Right cardiac atrium (tissue), 5 donors: ENCODE data around the gene PLEKHH1. TPM values are rescaled to one million over a fixed set of nuclear protein-coding genes. Genes with fewer than 3 reads are reported as not detected.

Experiments used
- ATAC-seq, 2 donors: fragments of 200-7000 bp; cut with Tn5 transposase; one replicate each; pipeline versions ENCODE4 v1.8.0 to v1.9.1; 2020; ENCODE audit warnings: moderate library complexity in 2 of 2, mild to moderate bottlenecking in 1 of 2
- DNase-seq, 3 donors: peaks; one replicate each; pipeline ENCODE4 v3.0.0-alpha.2; 2020
- H3K27ac ChIP-seq: one replicate; pipeline ENCODE4 v1.5.1; 2013; ENCODE audit warnings: mild to moderate bottlenecking, low read length, control low read depth, moderate library complexity
- H3K27me3 ChIP-seq: one replicate; pipeline ENCODE4 v1.6.1; 2013; ENCODE audit not compliant: control insufficient read depth, insufficient read depth
- H3K4me1 ChIP-seq: one replicate; pipeline ENCODE4 v1.6.1; 2013; ENCODE audit warnings: low read length; ENCODE audit not compliant: control insufficient read depth, insufficient read depth
- H3K4me3 ChIP-seq: one replicate; pipeline ENCODE4 v1.5.1; 2013; ENCODE audit warnings: low read length, control low read depth
- H3K9me3 ChIP-seq: one replicate; pipeline ENCODE4 v1.6.1; 2013; ENCODE audit warnings: low read length; ENCODE audit not compliant: control insufficient read depth
- WGBS: extraction: QIAGEN DNeasy Blood & Tissue Kit; methylation state at CpG from one replicate; pipeline ENCODE4 v1.1.7; 2013; 5-methylcytosine and 5-hydroxymethylcytosine counted together
- intact Hi-C, 4 donors: fragments of 100-400 bp; cut with DNase I; formaldehyde crosslinking; loops; one replicate each; pipeline versions ENCODE4 v1.11.0 to v1.14.0; 2022 to 2023
- polyA plus RNA-seq: library from polyadenylated mRNA; stranded (reverse); fragments of 200-250 nt; gene quantifications from one replicate; pipeline ENCODE4 v1.2.3, GENCODE V29; 2013
- total RNA-seq, 4 donors: library from RNA; stranded (reverse); fragmentation: NEBNext Ultra II Directional; extraction: Animal tissue kit (Norgen Biotek cat#: 25700); gene quantifications; one replicate each; pipeline ENCODE4 v1.2.1, GENCODE V29; 2021
- donor health status: healthy with polysubstance abuse.
- donor health status: DM: no; HTN: yes; CAD: no.
- donor health status: DM: no; HTN: no; CAD: no.
- donor health status: DM: no; HTN: yes; CAD: no; lungs with severe emphysema.
- donor health status: DM: yes; HTN: yes; CAD: no.

PLEKHH1 gene
- total and polyA plus RNA-seq, 5 donors, result 2.5 to 6.5 (median 4.0) TPM

DNA sequence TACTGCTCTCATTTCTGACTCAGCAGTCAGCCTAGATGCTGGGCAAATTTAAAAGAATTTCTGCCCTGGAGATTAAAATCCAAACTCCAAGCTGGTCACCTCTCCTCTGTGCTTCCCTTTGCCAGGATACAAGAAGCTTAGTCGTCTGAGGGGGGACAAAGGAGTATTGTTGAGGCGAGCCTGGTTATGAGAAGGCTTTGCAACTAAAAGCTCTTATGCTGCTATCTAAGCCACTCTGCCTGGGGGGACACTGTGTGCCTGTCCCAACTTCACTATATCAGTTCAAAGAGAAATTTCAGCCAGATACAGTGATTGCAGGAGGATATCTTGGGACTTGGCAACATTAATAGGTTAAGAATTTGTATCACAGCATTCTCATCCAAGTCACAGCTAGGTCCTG lies 10.8 kb upstream of the PLEKHH1 start:
- H3K27ac ChIP-seq, result no peak overlapping the region
- WGBS, result 27% methylated on average over 2 of the region's 2 CpGs
- ATAC-seq (peak in 1 of 2 donors; percentile 61), DNase-seq (no peak)
- H3K9me3 ChIP-seq, result no peaks in the 10 kb centered on the region
- H3K4me1 ChIP-seq, result no peaks in the 10 kb centered on the region
- no peaks in the 10 kb centered on the region for H3K27me3 ChIP-seq
- H3K4me3 ChIP-seq, result no peak overlapping the region
- intact Hi-C loops, result loop anchor here in 1 of 4 donors (10.0 kb wide), 1 partner anchor 53 kb away; no protein-coding TSS in a partner anchor

- WGBS, result 61% methylated on average over 7 of the region's 7 CpGs
- no peak for DNase-seq
- ATAC-seq, result no peak
- no peak overlapping the region for H3K27ac ChIP-seq
- H3K4me1 ChIP-seq, result no peaks in the 10 kb centered on the region
- no peak overlapping the region for H3K4me3 ChIP-seq
- H3K27me3 ChIP-seq, result no peaks in the 10 kb centered on the region
- H3K9me3 ChIP-seq, result no peaks in the 10 kb centered on the region
- intact Hi-C loops, result loop anchor here in 1 of 4 donors (10.0 kb wide), 1 partner anchor 51 kb away; no protein-coding TSS in a partner anchor
These were observed 9.1 kb upstream of the PLEKHH1 start for GRCh38 chr14:67523764-67524633.

DNA sequence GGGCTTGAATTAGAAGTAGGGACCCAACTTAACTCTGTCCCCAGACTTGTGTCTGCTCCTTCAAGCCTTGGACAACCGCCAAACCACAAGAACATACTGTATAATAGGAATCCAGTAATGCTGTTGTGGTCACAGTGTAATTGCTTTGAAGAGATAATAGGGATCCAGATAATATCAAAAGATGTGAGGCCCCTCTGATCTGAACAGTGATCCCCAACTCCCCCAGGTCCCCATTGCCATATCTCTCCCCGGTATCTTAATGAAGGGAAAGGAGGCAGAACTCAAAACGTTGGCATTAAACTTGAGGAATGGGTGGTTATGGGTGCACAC lies 8.5 kb upstream of the PLEKHH1 start:
- ATAC-seq (no peak), DNase-seq (no peak)
- no peak overlapping the region for H3K27ac ChIP-seq
- H3K4me1 ChIP-seq, result no peaks in the 10 kb centered on the region
- H3K9me3 ChIP-seq, result no peaks in the 10 kb centered on the region
- intact Hi-C loops, result loop anchor here in 1 of 4 donors (10.0 kb wide), 1 partner anchor 50 kb away; no protein-coding TSS in a partner anchor
- H3K4me3 ChIP-seq, result no peak overlapping the region
- WGBS, result 63% methylated on average over 3 of the region's 3 CpGs
- H3K27me3 ChIP-seq, result no peaks in the 10 kb centered on the region

DNA sequence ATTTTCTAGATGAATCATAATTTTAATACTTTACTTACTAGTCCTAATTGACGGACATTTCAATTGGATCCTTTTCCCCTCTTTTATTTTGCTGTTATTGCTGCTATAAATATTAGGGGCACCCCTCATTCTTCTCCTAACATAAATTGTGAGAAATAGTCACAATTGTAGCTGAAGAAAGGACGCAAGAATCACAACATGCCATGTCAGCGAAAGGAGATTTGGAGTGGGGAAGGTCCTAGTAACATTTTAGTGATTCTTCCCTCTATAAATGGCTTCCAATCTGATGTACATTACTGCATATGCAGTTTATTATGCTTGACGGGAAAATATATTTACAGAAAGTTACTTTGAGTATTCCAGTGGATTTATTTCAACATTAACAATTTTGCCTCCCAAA lies 7.7 kb upstream of the PLEKHH1 start:
- ATAC-seq (no peak), DNase-seq (no peak)
- Histone ChIP-seq H3K9me3 (no peaks in the 10 kb centered on the region), H3K27me3 (no peaks in the 10 kb centered on the region), H3K4me3 (no peak overlapping the region), H3K27ac (no peak overlapping the region), H3K4me1 (no peaks in the 10 kb centered on the region)
- intact Hi-C loops, result loop anchor here in 2 of 4 donors (5.0 to 10.0 kb wide), 2 partner anchors 42 to 49 kb away; no protein-coding TSS in a partner anchor
- 88% methylated on average over 4 of the region's 4 CpGs for WGBS

GRCh38 chr14:67526181-67526580 lies 6.9 kb upstream of the PLEKHH1 start:
- WGBS, result 55% methylated on average over 6 of the region's 6 CpGs
- DNase-seq (no peak), ATAC-seq (no peak)
- H3K4me3 ChIP-seq, result no peak overlapping the region
- no peaks in the 10 kb centered on the region for H3K27me3 ChIP-seq
- H3K4me1 ChIP-seq, result no peaks in the 10 kb centered on the region
- intact Hi-C loops, result loop anchor here in 2 of 4 donors (5.0 to 10.0 kb wide), 2 partner anchors 41 to 49 kb away; no protein-coding TSS in a partner anchor
- H3K27ac ChIP-seq, result no peak overlapping the region
- H3K9me3 ChIP-seq, result no peaks in the 10 kb centered on the region

DNA sequence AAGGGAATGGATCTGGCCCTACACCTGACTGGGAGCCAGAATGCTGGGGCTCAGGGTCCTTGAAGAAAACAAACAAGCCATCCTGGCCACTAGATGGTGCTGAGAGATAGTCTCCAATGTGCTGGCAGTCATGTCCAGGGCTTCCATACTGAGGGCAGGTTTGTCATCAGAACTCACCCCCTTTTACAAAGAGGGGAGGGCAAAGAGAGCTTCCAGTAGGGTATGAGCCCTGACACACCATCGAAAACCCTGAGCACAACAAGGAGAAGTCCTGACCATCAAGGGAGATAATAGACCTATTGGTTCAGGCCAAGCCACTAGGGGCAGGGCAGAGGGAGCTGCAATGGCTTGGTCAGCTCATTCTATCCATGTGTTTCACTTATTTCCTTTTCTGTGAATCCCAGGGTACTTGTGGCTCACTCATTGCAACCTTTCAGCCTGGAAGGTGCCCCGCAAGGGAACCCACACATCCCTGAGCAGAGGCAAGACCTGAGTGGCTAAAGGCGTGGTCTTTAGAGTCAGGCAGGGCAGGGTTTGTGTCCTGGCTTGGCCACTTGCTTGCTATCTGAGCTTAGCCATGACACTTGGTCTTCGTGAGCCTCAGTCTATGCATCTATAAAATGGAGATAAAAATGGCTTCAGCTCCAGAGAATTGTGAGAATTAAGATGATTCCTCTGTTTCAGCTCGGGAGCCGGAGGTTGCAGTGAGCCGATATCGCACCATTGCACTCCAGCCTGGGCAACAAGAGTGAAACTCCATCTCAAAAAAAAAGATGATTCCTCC lies 6.2 kb upstream of the PLEKHH1 start:
- Histone ChIP-seq H3K4me1 (no peaks in the 10 kb centered on the region), H3K27me3 (no peaks in the 10 kb centered on the region), H3K4me3 (no peak overlapping the region), H3K27ac (no peak overlapping the region), H3K9me3 (no peaks in the 10 kb centered on the region)
- peak in 1 of 3 donors; percentile 20 for DNase-seq
- peak; percentile 51 to 70 for ATAC-seq
- WGBS, result 79% methylated on average over 8 of the region's 8 CpGs
- intact Hi-C loops, result loop anchor here in 2 of 4 donors (5.0 to 10.0 kb wide), 2 partner anchors 40 to 48 kb away; no protein-coding TSS in a partner anchor

GRCh38 chr14:67527756-67528155 lies 5.3 kb upstream of the PLEKHH1 start:
- 75% methylated on average over 5 of the region's 5 CpGs for WGBS
- Histone ChIP-seq H3K27ac (no peak overlapping the region), H3K4me3 (no peak overlapping the region), H3K4me1 (no peaks in the 10 kb centered on the region), H3K27me3 (no peaks in the 10 kb centered on the region), H3K9me3 (no peaks in the 10 kb centered on the region)
- ATAC-seq, result no peak
- intact Hi-C loops, result loop anchor here in 2 of 4 donors (5.0 to 10.0 kb wide), 2 partner anchors 40 to 47 kb away; no protein-coding TSS in a partner anchor
- DNase-seq, result no peak

- WGBS, result 97% methylated on average over 1 of the region's 1 CpG
- Histone ChIP-seq H3K27ac (no peak overlapping the region), H3K4me1 (no peaks in the 10 kb centered on the region), H3K9me3 (no peaks in the 10 kb centered on the region), H3K4me3 (no peak overlapping the region), H3K27me3 (no peaks in the 10 kb centered on the region)
- no peak for DNase-seq
- ATAC-seq, result no peak
- intact Hi-C loops, result loop anchor here in 2 of 4 donors (5.0 to 10.0 kb wide), 2 partner anchors 39 to 47 kb away; no protein-coding TSS in a partner anchor
These were observed 4.8 kb upstream of the PLEKHH1 start for GRCh38 chr14:67528276-67528675.

DNA sequence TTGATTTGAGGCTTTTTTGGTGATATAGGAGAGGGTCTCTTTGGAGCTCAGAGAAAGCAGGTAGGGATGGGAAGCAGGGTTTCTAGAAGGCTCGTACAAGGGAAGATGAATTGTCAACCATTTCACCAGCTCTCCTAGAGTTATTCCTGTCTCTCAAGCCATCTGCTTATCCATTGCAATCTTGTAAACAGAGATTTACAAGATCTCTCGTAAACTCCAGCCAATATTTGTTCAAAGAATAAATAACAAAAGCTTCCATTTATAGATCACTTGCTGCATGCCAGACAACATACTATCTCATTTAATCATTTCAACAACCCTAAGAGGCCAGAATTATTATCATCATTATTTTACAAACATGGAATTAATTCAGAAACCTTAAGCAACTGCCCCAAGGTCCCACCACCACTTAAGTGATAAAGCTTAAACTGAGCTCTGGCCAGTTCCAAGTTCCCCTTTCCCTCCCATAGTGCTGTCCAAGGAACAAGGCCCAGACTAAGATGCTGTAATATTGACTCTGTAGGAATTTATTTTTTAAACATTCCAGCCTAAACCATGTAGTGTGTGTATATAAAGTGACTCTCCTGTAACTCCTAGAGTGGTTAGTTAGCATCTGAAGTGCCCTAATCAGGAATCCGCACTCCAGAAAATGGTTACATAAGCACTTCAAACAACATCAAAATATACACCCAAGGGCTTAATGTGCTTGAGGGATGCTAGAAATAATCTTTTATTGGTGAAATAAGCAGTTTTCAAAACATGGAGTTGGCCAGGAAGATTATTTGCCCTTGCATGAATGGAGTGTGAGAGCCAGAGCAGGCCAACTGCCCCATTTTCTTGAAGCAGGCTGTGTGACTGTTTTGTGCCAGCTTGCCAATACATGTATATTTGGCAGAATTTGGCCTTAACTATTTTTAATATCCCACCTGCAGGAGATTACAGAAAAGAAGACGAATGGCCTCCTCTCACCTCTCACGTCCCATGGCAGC lies 2.8 kb upstream of the PLEKHH1 start:
- H3K9me3 ChIP-seq, result no peaks in the 10 kb centered on the region
- DNase-seq (no peak), ATAC-seq (no peak)
- H3K27ac ChIP-seq, result no peak overlapping the region
- intact Hi-C loops, result loop anchor here in 3 of 4 donors (5.0 to 10.0 kb wide), 2 partner anchors 37 to 45 kb away; no protein-coding TSS in a partner anchor
- no peaks in the 10 kb centered on the region for H3K4me1 ChIP-seq
- no peaks in the 10 kb centered on the region for H3K27me3 ChIP-seq
- WGBS, result 84% methylated on average over 5 of the region's 5 CpGs
- no peak overlapping the region for H3K4me3 ChIP-seq

DNA sequence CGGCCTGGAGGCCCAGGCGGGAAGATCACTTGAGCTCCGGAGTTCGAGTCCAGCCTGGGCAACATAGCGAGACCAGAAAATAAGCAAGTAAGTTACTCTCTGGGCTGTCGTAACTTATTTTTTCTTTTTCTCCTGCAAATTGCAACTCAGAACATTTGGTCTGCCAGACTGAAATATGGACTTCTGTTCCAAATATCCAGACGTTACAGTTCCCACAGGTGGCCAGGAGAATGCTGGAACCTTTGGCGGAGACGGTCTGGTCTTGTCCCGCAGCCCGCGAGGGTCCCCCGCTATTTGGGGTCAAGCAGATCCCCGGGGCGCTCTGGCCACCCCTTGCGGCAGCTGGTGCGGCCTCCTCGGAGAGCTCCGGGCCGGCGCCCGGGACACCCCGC lies 488 bp upstream of the PLEKHH1 start:
- WGBS, result 17% methylated on average over 23 of the region's 23 CpGs
- intact Hi-C loops, result loop anchor here in 1 of 4 donors (5.0 kb wide), 1 partner anchor 35 kb away; no protein-coding TSS in a partner anchor
- DNase-seq, result no peak
- H3K4me1 ChIP-seq, result no peaks in the 10 kb centered on the region
- H3K27ac ChIP-seq, result no peak overlapping the region
- H3K4me3 ChIP-seq, result peak overlapping the region; percentile 44
- no peaks in the 10 kb centered on the region for H3K27me3 ChIP-seq
- no peaks in the 10 kb centered on the region for H3K9me3 ChIP-seq
- ATAC-seq, result no peak
